Activated CD8-positive, alpha-beta T cell treated with anti-CD3 and anti-CD28 coated beads, Interleukin-2, amount 10 ng/mL, durations not matched to agents 7 days and 5 days (primary cell): ENCODE measurements around the gene IGF1R. TPM values are rescaled to one million over a fixed set of nuclear protein-coding genes. Genes with fewer than 3 reads are reported as not detected.

ENCODE experiments used
- ATAC-seq: fragments of 150-1000 bp; cut with Tn5 transposase; one replicate; pipeline ENCODE4 v1.10.0; 2021; ENCODE audit warnings: moderate library complexity
- CTCF ChIA-PET: fragments of 350-600 bp; sonication (Branson Sonifier 250); formaldehyde crosslinking; loops from one replicate; lab custom pipeline; 2021; ENCODE audit warnings: antibody characterized with exemption; lab: Charles Lee
- POLR2A ChIA-PET: fragments of 350-600 bp; sonication (Branson Sonifier 250); formaldehyde crosslinking; loops from one replicate; lab custom pipeline; 2021; ENCODE audit warnings: antibody characterized with exemption; lab: Charles Lee
- DNase-seq: peaks from one replicate; pipeline ENCODE4 v3.0.0-alpha.2; 2020
- H3K27ac Mint-ChIP-seq: one replicate; pipeline ENCODE4 v1.8.0; 2021; ENCODE audit warnings: mild to moderate bottlenecking, mixed read lengths
- H3K27me3 Mint-ChIP-seq: one replicate; pipeline ENCODE4 v1.8.0; 2021; ENCODE audit warnings: low read depth, mixed read lengths
- H3K36me3 Mint-ChIP-seq: one replicate; pipeline ENCODE4 v1.8.0; 2021; ENCODE audit warnings: low read depth, mixed read lengths
- H3K4me1 Mint-ChIP-seq: one replicate; pipeline ENCODE4 v1.8.0; 2021; ENCODE audit warnings: low read depth, mixed read lengths
- H3K4me3 Mint-ChIP-seq: one replicate; pipeline ENCODE4 v1.8.0; 2021; ENCODE audit warnings: mild to moderate bottlenecking, mixed read lengths
- H3K9me3 Mint-ChIP-seq: one replicate; pipeline ENCODE4 v1.8.0; 2022; ENCODE audit warnings: mixed read lengths; ENCODE audit not compliant: insufficient read depth
- total RNA-seq, 2 experiments: library from RNA; stranded (reverse); gene quantifications; one replicate each; pipeline ENCODE4 v1.2.3, GENCODE V29; 2021

IGF1R gene
- total RNA-seq, 2 experiments from 2014 or later, result 9.1 to 10.6 TPM

DNA sequence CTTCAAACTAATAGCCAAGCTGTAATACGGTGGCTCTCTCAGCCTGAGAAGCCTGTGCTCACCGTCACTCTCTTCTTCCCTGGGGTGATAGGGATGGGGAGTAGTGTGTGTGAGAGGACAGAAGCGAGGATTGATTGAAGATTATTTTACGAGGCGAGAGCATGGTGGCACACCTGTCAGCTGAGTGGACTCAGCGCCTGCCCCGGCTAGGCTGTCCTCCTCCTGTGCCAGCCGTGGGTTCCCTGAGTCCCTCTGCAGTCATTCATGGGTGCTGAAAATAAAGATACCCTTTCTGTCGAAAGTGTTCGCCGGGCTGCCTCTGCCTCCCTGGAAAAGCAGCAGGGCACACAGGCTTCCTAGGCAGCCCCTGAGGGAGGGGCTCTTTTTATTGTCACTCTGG lies 235.1 kb downstream of the IGF1R start:
- ATAC-seq, result no peak
- Mint-ChIP-seq H3K9me3 (no peaks in the 10 kb centered on the region), H3K36me3 (no peaks in the 10 kb centered on the region), H3K4me1 (no peaks in the 10 kb centered on the region), H3K4me3 (no peak overlapping the region), H3K27ac (no peak overlapping the region), H3K27me3 (no peaks in the 10 kb centered on the region)
- DNase-seq, result no peak
- CTCF ChIA-PET, result interaction anchor here (1.7 to 4.8 kb wide), 4 partner anchors 11 to 364 kb away, joined by 8 to 33 read pairs (median 18); no protein-coding TSS in a partner anchor
- POLR2A ChIA-PET, result no interaction called here

DNA sequence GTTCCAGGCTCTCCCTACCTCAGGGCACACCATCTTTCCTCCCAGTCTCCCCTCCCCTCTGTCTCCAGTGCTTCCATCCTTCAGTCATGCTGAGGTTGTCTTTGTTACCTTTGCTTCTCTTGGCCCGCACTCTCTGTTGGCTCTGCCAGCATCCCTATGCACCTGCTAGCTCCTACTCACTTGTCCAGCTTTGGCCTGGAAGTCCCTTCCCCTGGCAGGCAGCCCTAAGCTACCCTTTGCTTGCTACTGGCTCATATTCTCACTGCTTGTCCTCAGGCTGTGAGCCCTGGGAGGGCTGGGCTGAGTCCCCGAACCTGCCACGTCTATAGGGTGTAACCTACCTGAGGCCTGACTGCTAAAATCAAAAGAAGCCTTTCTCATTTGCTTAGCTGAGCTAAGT lies 236.6 kb downstream of the IGF1R start:
- ChIA-PET CTCF (interaction anchor here (0.8 to 4.8 kb wide), 2 partner anchors 105 to 192 kb away, joined by 3 to 33 read pairs; no protein-coding TSS in a partner anchor), POLR2A (no interaction called here)
- Mint-ChIP-seq H3K36me3 (no peaks in the 10 kb centered on the region), H3K4me1 (no peaks in the 10 kb centered on the region), H3K4me3 (no peak overlapping the region), H3K9me3 (no peaks in the 10 kb centered on the region), H3K27me3 (no peaks in the 10 kb centered on the region), H3K27ac (no peak overlapping the region)
- DNase-seq, result no peak
- no peak for ATAC-seq

GRCh38 chr15:98887976-98888375 lies 239.6 kb downstream of the IGF1R start:
- DNase-seq, result no peak
- H3K27me3 Mint-ChIP-seq, result no peaks in the 10 kb centered on the region
- H3K9me3 Mint-ChIP-seq, result no peaks in the 10 kb centered on the region
- no peaks in the 10 kb centered on the region for H3K36me3 Mint-ChIP-seq
- ChIA-PET POLR2A (no interaction called here), CTCF (no interaction called here)
- no peak for ATAC-seq
- no peak overlapping the region for H3K4me3 Mint-ChIP-seq
- no peak overlapping the region for H3K27ac Mint-ChIP-seq
- H3K4me1 Mint-ChIP-seq, result no peaks in the 10 kb centered on the region

- Mint-ChIP-seq H3K4me1 (no peaks in the 10 kb centered on the region), H3K36me3 (no peaks in the 10 kb centered on the region), H3K27me3 (no peaks in the 10 kb centered on the region), H3K9me3 (no peaks in the 10 kb centered on the region), H3K4me3 (no peak overlapping the region), H3K27ac (no peak overlapping the region)
- CTCF ChIA-PET, result no interaction called here
- POLR2A ChIA-PET, result no interaction called here
- ATAC-seq, result no peak
- no peak for DNase-seq
Measured at GRCh38 chr15:98888820-98889479, 240.6 kb downstream of the IGF1R start.

GRCh38 chr15:98889930-98890695 lies 241.8 kb downstream of the IGF1R start:
- H3K4me3 Mint-ChIP-seq, result no peak overlapping the region
- POLR2A ChIA-PET, result no interaction called here
- no peaks in the 10 kb centered on the region for H3K36me3 Mint-ChIP-seq
- CTCF ChIA-PET, result interaction anchor here (1.2 kb wide), 1 partner anchor 8 kb away, joined by 5 read pairs; no protein-coding TSS in a partner anchor
- no peak overlapping the region for H3K27ac Mint-ChIP-seq
- no peaks in the 10 kb centered on the region for H3K27me3 Mint-ChIP-seq
- ATAC-seq (no peak), DNase-seq (no peak)
- H3K9me3 Mint-ChIP-seq, result no peaks in the 10 kb centered on the region
- H3K4me1 Mint-ChIP-seq, result no peaks in the 10 kb centered on the region

- ChIA-PET POLR2A (no interaction called here), CTCF (interaction anchor here (1.2 kb wide), 1 partner anchor 10 kb away, joined by 4 read pairs; no protein-coding TSS in a partner anchor)
- Mint-ChIP-seq H3K27me3 (no peaks in the 10 kb centered on the region), H3K4me1 (no peaks in the 10 kb centered on the region), H3K9me3 (no peaks in the 10 kb centered on the region), H3K36me3 (no peaks in the 10 kb centered on the region), H3K27ac (no peak overlapping the region), H3K4me3 (no peak overlapping the region)
- DNase-seq (no peak), ATAC-seq (no peak)
Measured at GRCh38 chr15:98891301-98891700, 243.0 kb downstream of the IGF1R start.

GRCh38 chr15:98893401-98893800 lies 245.1 kb downstream of the IGF1R start:
- Mint-ChIP-seq H3K4me1 (no peaks in the 10 kb centered on the region), H3K27me3 (no peaks in the 10 kb centered on the region), H3K4me3 (no peak overlapping the region), H3K36me3 (peaks cover 3% of the 10 kb centered on the region), H3K27ac (no peak overlapping the region), H3K9me3 (no peaks in the 10 kb centered on the region)
- ChIA-PET CTCF (interaction anchor here (1.0 kb wide), 1 partner anchor 465 kb away, joined by 3 read pairs; no protein-coding TSS in a partner anchor), POLR2A (no interaction called here)
- ATAC-seq (no peak), DNase-seq (no peak)

DNA sequence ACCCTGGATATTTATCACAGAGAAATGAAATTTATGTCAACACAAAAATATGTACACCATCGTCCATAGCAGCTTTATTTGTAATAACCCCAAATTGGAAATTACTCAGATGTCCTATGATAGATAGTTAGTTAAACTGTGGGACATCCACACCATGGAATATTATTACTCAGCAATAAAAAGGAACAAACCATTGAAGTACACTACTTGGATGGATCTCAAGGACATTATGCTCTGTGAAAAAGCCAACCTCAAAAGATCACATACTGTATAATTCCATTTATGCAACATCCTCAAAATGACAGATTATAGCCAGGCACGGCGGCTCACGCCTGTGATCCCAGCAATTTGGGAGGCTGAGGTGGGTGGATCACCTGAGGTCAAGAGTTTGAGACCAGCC lies 246.0 kb downstream of the IGF1R start:
- no peak for DNase-seq
- CTCF ChIA-PET, result interaction anchor here (2.8 kb wide), 1 partner anchor 13 kb away, joined by 12 read pairs; no protein-coding TSS in a partner anchor
- POLR2A ChIA-PET, result no interaction called here
- Mint-ChIP-seq H3K27me3 (no peaks in the 10 kb centered on the region), H3K36me3 (peaks cover 3% of the 10 kb centered on the region), H3K4me3 (no peak overlapping the region), H3K4me1 (no peaks in the 10 kb centered on the region), H3K9me3 (no peaks in the 10 kb centered on the region), H3K27ac (no peak overlapping the region)
- no peak for ATAC-seq

GRCh38 chr15:98896002-98896721 lies 247.8 kb downstream of the IGF1R start:
- Mint-ChIP-seq H3K9me3 (no peaks in the 10 kb centered on the region), H3K36me3 (peaks cover 3% of the 10 kb centered on the region), H3K27me3 (no peaks in the 10 kb centered on the region), H3K4me1 (no peaks in the 10 kb centered on the region), H3K27ac (no peak overlapping the region), H3K4me3 (no peak overlapping the region)
- ChIA-PET CTCF (interaction anchor here (1.6 to 2.8 kb wide), 3 partner anchors 9 to 181 kb away, joined by 5 to 12 read pairs (median 8); no protein-coding TSS in a partner anchor), POLR2A (no interaction called here)
- ATAC-seq (no peak), DNase-seq (no peak)

- H3K4me1 Mint-ChIP-seq, result no peaks in the 10 kb centered on the region
- ATAC-seq (no peak), DNase-seq (no peak)
- H3K4me3 Mint-ChIP-seq, result no peak overlapping the region
- peaks cover 3% of the 10 kb centered on the region for H3K36me3 Mint-ChIP-seq
- H3K9me3 Mint-ChIP-seq, result no peaks in the 10 kb centered on the region
- ChIA-PET CTCF (interaction anchor here (1.0 to 2.8 kb wide), 3 partner anchors 16 to 180 kb away, joined by 3 to 12 read pairs (median 5); no protein-coding TSS in a partner anchor), POLR2A (no interaction called here)
- no peaks in the 10 kb centered on the region for H3K27me3 Mint-ChIP-seq
- no peak overlapping the region for H3K27ac Mint-ChIP-seq
Measured at GRCh38 chr15:98896802-98897732, 248.7 kb downstream of the IGF1R start.

DNA sequence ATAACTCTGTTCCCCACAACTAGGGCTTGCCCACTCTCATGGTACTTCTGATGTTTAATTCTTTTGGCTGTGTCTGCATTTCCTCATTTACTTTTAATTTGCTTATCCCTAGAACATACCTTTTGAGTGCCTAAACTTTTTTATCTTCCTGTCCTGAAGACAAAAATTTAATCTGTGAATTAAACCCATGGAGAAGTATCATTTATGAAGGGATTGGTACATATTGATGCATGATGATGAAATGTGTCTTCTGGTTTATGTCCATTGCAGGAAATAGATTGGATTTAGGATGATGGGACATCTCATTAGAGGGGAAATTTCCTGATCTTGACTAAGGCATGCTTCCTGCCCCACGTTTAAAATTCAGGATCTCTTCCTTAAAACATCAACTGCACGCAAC lies 249.8 kb downstream of the IGF1R start:
- no peaks in the 10 kb centered on the region for H3K27me3 Mint-ChIP-seq
- no peaks in the 10 kb centered on the region for H3K9me3 Mint-ChIP-seq
- H3K4me1 Mint-ChIP-seq, result no peaks in the 10 kb centered on the region
- H3K27ac Mint-ChIP-seq, result no peak overlapping the region
- no peak for DNase-seq
- no peak for ATAC-seq
- POLR2A ChIA-PET, result no interaction called here
- CTCF ChIA-PET, result interaction anchor here (1.0 kb wide), 1 partner anchor 178 kb away, joined by 3 read pairs; no protein-coding TSS in a partner anchor
- H3K4me3 Mint-ChIP-seq, result no peak overlapping the region
- peaks cover 3% of the 10 kb centered on the region for H3K36me3 Mint-ChIP-seq
